ENCODE results near the gene METTL25.

Gene METTL25

DNA sequence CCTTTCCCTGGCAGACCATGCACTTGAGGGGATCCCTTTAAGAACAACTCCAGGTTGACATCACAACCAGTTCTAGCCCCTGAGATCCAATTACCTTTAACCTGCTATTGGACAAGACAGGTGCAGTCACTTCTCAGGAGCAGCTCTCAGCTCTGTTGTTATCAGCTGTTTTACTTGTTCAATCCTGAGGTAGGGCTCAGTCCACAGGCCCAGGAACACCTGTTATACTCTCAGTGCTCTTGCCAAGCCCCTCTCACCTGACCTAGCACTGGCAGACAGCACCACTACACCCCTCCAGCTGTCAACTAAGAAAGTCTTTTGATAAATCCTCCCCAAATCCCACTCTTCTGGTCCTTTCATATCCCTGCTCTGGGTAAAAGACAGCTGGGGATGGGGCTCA lies 164.4 kb downstream of the METTL25 start:
- H3K4me1 ChIP-seq (ENCODE audit: control insufficient read depth, insufficient read depth, low read length) = no peaks in the 10 kb centered on the region
- no peaks in the 10 kb centered on the region for H3K9me3 ChIP-seq (ENCODE audit: control insufficient read depth, insufficient read depth, low read length)
- H3K4me3 ChIP-seq (ENCODE audit: low read depth, low read length) = no peak overlapping the region
- H3K27ac ChIP-seq (ENCODE audit: low read depth, low read length) = no peak overlapping the region
- H3K27me3 ChIP-seq (ENCODE audit: control insufficient read depth, insufficient read depth, low read length) = no peaks in the 10 kb centered on the region
- no peak overlapping the region for H3K9ac ChIP-seq (ENCODE audit: low read depth, low read length)
- H3K36me3 ChIP-seq (ENCODE audit: control insufficient read depth, insufficient read depth, low read length) = no peaks in the 10 kb centered on the region

DNA sequence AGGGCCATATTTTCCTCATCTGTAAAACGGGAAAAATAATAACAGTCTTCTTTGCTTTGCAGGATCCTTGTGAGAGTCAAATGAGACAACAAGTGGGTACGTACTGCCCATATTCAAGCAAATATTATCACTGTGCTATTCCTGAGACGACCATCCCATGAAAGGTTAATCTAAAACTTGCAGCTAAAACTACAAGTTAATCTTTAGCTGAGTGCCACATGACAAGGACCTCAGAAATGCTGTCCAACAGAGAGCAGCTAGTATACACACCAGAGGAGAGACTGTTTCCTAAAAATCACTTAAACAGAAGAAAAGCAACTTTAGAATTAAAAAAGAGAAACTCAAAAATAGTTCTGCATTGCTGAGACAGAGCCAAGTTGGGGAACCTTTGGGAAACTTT lies 165.7 kb downstream of the METTL25 start:
- H3K27ac ChIP-seq (ENCODE audit: low read depth, low read length) = no peak overlapping the region

DNA sequence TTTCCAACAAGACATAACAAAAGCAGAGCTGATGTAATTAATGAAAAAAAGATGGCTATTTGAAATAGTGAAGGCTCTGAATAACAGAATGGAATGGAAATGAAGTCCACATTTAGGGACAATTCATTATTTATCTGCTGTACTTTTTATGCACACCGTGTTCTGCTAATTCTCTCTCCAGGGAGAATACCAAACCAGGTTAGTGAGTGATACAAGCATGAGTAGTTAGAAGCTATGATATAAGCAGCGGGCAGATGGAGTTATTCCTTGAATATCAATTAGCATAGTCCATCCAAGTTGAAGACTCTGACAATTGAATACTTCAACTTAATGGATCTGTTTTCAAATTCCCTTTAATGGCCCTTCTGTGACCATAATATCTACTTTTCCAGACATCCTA lies 166.3 kb downstream of the METTL25 start:
- no peaks in the 10 kb centered on the region for H3K4me1 ChIP-seq (ENCODE audit: control insufficient read depth, insufficient read depth, low read length)
- no peaks in the 10 kb centered on the region for H3K27me3 ChIP-seq (ENCODE audit: control insufficient read depth, insufficient read depth, low read length)
- H3K9ac ChIP-seq (ENCODE audit: low read depth, low read length) = no peak overlapping the region
- no peak overlapping the region for H3K4me3 ChIP-seq (ENCODE audit: low read depth, low read length)
- H3K27ac ChIP-seq (ENCODE audit: low read depth, low read length) = no peak overlapping the region
- no peaks in the 10 kb centered on the region for H3K9me3 ChIP-seq (ENCODE audit: control insufficient read depth, insufficient read depth, low read length)
- no peaks in the 10 kb centered on the region for H3K36me3 ChIP-seq (ENCODE audit: control insufficient read depth, insufficient read depth, low read length)

More for the DNA sequence above, 165.7 kb downstream of the METTL25 start:
- Histone ChIP-seq H3K27me3 (ENCODE audit: control insufficient read depth, insufficient read depth, low read length) (no peaks in the 10 kb centered on the region), H3K9ac (ENCODE audit: low read depth, low read length) (no peak overlapping the region), H3K9me3 (ENCODE audit: control insufficient read depth, insufficient read depth, low read length) (no peaks in the 10 kb centered on the region), H3K36me3 (ENCODE audit: control insufficient read depth, insufficient read depth, low read length) (no peaks in the 10 kb centered on the region), H3K4me3 (ENCODE audit: low read depth, low read length) (no peak overlapping the region), H3K4me1 (ENCODE audit: control insufficient read depth, insufficient read depth, low read length) (no peaks in the 10 kb centered on the region)

DNA sequence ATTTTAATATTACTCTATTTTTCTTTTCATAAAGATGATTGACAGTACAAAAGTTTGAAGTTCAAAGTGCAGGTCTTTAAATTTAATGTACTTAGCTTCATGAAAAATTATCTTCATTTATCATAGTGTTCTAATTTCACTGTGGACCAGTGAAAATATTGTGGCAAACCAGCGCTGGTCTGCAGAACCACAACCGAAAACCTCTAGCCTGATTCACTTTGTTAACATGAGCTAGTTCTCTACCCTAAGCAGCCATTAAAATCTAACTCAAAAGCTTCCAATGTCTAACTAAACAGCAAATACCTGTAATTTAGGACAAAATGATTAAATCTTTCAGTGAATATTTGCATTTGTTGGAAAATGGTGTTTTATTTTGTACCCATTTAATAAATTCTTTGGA lies 167.3 kb downstream of the METTL25 start:
- no peaks in the 10 kb centered on the region for H3K4me1 ChIP-seq (ENCODE audit: control insufficient read depth, insufficient read depth, low read length)
- H3K4me3 ChIP-seq (ENCODE audit: low read depth, low read length) = no peak overlapping the region
- H3K27ac ChIP-seq (ENCODE audit: low read depth, low read length) = no peak overlapping the region
- no peaks in the 10 kb centered on the region for H3K36me3 ChIP-seq (ENCODE audit: control insufficient read depth, insufficient read depth, low read length)
- no peaks in the 10 kb centered on the region for H3K27me3 ChIP-seq (ENCODE audit: control insufficient read depth, insufficient read depth, low read length)
- no peak overlapping the region for H3K9ac ChIP-seq (ENCODE audit: low read depth, low read length)
- no peaks in the 10 kb centered on the region for H3K9me3 ChIP-seq (ENCODE audit: control insufficient read depth, insufficient read depth, low read length)

DNA sequence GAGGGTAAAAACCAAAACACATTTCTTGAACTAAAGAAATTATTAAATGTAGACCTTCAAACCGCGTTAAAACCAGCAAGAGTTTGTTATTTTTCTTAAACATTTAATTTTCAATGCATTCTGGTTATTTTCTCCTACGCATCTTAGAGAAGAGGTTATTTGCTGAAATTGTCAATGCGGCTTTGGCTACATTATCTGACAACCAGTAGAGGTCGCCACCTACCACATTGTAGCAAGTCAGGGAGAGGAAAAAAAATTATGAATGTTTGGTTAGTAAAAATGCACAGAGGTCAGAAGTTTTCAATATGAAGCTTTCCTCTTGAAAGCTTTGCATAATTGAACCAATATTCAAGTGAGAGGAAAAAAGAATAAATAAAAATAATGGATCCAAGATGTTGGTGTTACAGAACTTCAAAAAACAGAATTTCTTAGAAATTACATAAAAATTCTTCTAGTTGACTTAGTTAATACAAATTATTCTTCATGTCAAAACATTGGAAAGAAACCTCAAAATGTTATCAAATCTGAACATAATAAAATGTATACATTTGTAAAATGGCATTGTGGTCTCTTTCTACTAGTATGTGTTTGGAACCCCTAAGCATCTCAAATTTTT lies 168.9 kb downstream of the METTL25 start:
- Histone ChIP-seq H3K27me3 (ENCODE audit: control insufficient read depth, insufficient read depth, low read length) (no peaks in the 10 kb centered on the region), H3K36me3 (ENCODE audit: control insufficient read depth, insufficient read depth, low read length) (no peaks in the 10 kb centered on the region), H3K9ac (ENCODE audit: low read depth, low read length) (no peak overlapping the region), H3K4me1 (ENCODE audit: control insufficient read depth, insufficient read depth, low read length) (no peaks in the 10 kb centered on the region), H3K9me3 (ENCODE audit: control insufficient read depth, insufficient read depth, low read length) (no peaks in the 10 kb centered on the region), H3K4me3 (ENCODE audit: low read depth, low read length) (no peak overlapping the region), H3K27ac (ENCODE audit: low read depth, low read length) (no peak overlapping the region)
